Panc1 (cell line): ENCODE results near the gene ANKRD42. TPM values are rescaled to one million over a fixed set of nuclear protein-coding genes. Genes with fewer than 3 reads are reported as not detected.

Experiments used
- ATAC-seq: fragments of 200-7000 bp; cut with Tn5 transposase; 2 replicates; pipeline ENCODE4 v1.9.1; 2020; ENCODE audit warnings: mild to moderate bottlenecking, moderate library complexity
- BruUV-seq: library from RNA; stranded (reverse); fragments of 400-500 nt; replicated peaks from 2 replicates; lab custom pipeline; 2021; lab: Mats Ljungman, UMichigan
- CTCF ChIA-PET: fragments of 300-600 bp; sonication (Branson Sonifier 250); formaldehyde crosslinking; loops from one replicate; lab custom pipeline; 2022; ENCODE audit warnings: antibody characterized with exemption; lab: Charles Lee
- POLR2A ChIA-PET: fragments of 300-600 bp; sonication (Branson Sonifier 250); formaldehyde crosslinking; loops from one replicate; lab custom pipeline; 2022; ENCODE audit warnings: antibody characterized with exemption; lab: Charles Lee
- DNase-seq: peaks from one replicate; pipeline ENCODE4 v3.0.0-alpha.2; 2010; ENCODE audit warnings: low read depth, low spot score
- H3K27ac ChIP-seq: 2 replicates; pipeline ENCODE4 v1.5.1; 2011; ENCODE audit warnings: mild to moderate bottlenecking, low read length, inconsistent platforms
- H3K27me3 ChIP-seq: fragments of 200-500 bp; sonication (Bioruptor generic); 2 replicates; pipeline ENCODE4 v1.6.0; 2014; ENCODE audit warnings: low read length, inconsistent platforms; ENCODE audit not compliant: control insufficient read depth, insufficient read depth
- H3K36me3 ChIP-seq: fragments of 200-500 bp; sonication (Bioruptor generic); 2 replicates; pipeline ENCODE4 v1.5.1; 2014; ENCODE audit warnings: inconsistent platforms, mild to moderate bottlenecking, low read length, moderate library complexity; ENCODE audit not compliant: control insufficient read depth, insufficient read depth
- H3K4me1 ChIP-seq: 2 replicates; pipeline ENCODE4 v1.5.1; 2011; ENCODE audit warnings: inconsistent platforms, mild to moderate bottlenecking, low read length, moderate library complexity; ENCODE audit not compliant: control insufficient read depth, insufficient read depth
- H3K4me3 ChIP-seq, 2 experiments: 2 replicates each; pipeline ENCODE4 v1.5.1; 2011 to 2012; ENCODE audit warnings: low read depth in 2 of 2, low read length in 2 of 2, mild to moderate bottlenecking in 2 of 2, inconsistent platforms in 1 of 2, moderate library complexity in 1 of 2
- H3K9me3 ChIP-seq: fragments of 200-500 bp; sonication (Bioruptor generic); 2 replicates; pipeline ENCODE4 v1.5.1; 2014; ENCODE audit warnings: low read depth, mild to moderate bottlenecking, inconsistent platforms, low read length, moderate library complexity; ENCODE audit not compliant: control insufficient read depth, insufficient read depth
- CTCF ChIP-seq: fragments of 450-650 bp; IDR thresholded peaks from 2 replicates; pipeline ENCODE4 v1.5.1; 2017; ENCODE audit warnings: mild to moderate bottlenecking
- POLR2AphosphoS5 ChIP-seq: IDR thresholded peaks from 2 replicates; pipeline ENCODE4 v1.6.1; 2012; ENCODE audit warnings: mild to moderate bottlenecking, low read depth, low read length, moderate library complexity
- SIN3A ChIP-seq: IDR thresholded peaks from 2 replicates; pipeline ENCODE4 v1.6.1; 2012; ENCODE audit warnings: low read depth, mild to moderate bottlenecking, low read length, moderate library complexity, borderline replicate concordance; ENCODE audit not compliant: insufficient read depth
- TCF7L2 ChIP-seq: IDR thresholded peaks from 2 replicates; pipeline ENCODE4 v1.6.1; 2011; ENCODE audit warnings: mild to moderate bottlenecking, low read depth, low read length, inconsistent platforms
- in situ Hi-C: cut with HindIII; loops from 2 replicates; pipeline ENCODE4 v1.10.0; 2016; ENCODE audit warnings: low sequenced_read_pairs, low pct_unique_long_range_greater_than_20kb
- intact Hi-C: fragments of 100-400 bp; cut with micrococcal nuclease; formaldehyde crosslinking; loops from one replicate; pipeline ENCODE4 v1.10.0; 2022; ENCODE audit not compliant: unreplicated experiment
- total RNA-seq: library from RNA; stranded (reverse); gene quantifications from one replicate; pipeline ENCODE4 v1.2.1, GENCODE V29; 2021; ENCODE audit not compliant: unreplicated experiment
- TF ChIP-seq, protein P1 (sequence below), 2 experiments: IDR thresholded peaks; 2 replicates each; pipeline ENCODE4 v1.6.1; 2011 to 2012; ENCODE audit warnings: low read depth in 2 of 2, control low read depth in 1 of 2, low read length in 1 of 2, mild to moderate bottlenecking in 1 of 2, moderate library complexity in 1 of 2; ENCODE audit not compliant: insufficient read depth in 1 of 2

ANKRD42 gene
- total RNA-seq, 1 experiment from 2014 or later, result 14.8 TPM

- DNase-seq (no peak), ATAC-seq (no peak)
- no TSS peak for BruUV-seq
- Histone ChIP-seq H3K4me1 (peaks cover 4% of the 10 kb centered on the region; the same call in 1 of the 2 replicates), H3K4me3 (no peak overlapping the region), H3K27me3 (peaks cover 5% of the 10 kb centered on the region; the same call in 1 of the 2 replicates), H3K27ac (no peak overlapping the region), H3K36me3 (no peaks in the 10 kb centered on the region), H3K9me3 (no peaks in the 10 kb centered on the region)
- TF ChIP-seq, protein P1, sequence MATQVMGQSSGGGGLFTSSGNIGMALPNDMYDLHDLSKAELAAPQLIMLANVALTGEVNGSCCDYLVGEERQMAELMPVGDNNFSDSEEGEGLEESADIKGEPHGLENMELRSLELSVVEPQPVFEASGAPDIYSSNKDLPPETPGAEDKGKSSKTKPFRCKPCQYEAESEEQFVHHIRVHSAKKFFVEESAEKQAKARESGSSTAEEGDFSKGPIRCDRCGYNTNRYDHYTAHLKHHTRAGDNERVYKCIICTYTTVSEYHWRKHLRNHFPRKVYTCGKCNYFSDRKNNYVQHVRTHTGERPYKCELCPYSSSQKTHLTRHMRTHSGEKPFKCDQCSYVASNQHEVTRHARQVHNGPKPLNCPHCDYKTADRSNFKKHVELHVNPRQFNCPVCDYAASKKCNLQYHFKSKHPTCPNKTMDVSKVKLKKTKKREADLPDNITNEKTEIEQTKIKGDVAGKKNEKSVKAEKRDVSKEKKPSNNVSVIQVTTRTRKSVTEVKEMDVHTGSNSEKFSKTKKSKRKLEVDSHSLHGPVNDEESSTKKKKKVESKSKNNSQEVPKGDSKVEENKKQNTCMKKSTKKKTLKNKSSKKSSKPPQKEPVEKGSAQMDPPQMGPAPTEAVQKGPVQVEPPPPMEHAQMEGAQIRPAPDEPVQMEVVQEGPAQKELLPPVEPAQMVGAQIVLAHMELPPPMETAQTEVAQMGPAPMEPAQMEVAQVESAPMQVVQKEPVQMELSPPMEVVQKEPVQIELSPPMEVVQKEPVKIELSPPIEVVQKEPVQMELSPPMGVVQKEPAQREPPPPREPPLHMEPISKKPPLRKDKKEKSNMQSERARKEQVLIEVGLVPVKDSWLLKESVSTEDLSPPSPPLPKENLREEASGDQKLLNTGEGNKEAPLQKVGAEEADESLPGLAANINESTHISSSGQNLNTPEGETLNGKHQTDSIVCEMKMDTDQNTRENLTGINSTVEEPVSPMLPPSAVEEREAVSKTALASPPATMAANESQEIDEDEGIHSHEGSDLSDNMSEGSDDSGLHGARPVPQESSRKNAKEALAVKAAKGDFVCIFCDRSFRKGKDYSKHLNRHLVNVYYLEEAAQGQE (IDR thresholded peaks at IDR 0.05; ENCODE audit: insufficient read depth in 1 of 2, low read depth in 2 of 2, low read length in 1 of 2), result no peak
- TF ChIP-seq SIN3A (no peak), TCF7L2 (no peak), CTCF (no peak), POLR2AphosphoS5 (no peak)
- ChIA-PET POLR2A (no interaction called here), CTCF (no interaction called here)
- intact Hi-C loops (no loop called here), in situ Hi-C loops (no loop called here)
Observed at GRCh38 chr11:83221694-83222093, 28.2 kb downstream of the ANKRD42 start.

- CTCF ChIA-PET, result no interaction called here
- TF ChIP-seq SIN3A (no peak), CTCF (no peak), TCF7L2 (no peak), POLR2AphosphoS5 (no peak)
- TF ChIP-seq, protein P1 (IDR thresholded peaks at IDR 0.05; ENCODE audit: insufficient read depth in 1 of 2, low read depth in 2 of 2, low read length in 1 of 2), result no peak
- no peak for ATAC-seq
- H3K4me1 ChIP-seq, result peaks cover 4% of the 10 kb centered on the region; the same call in 1 of the 2 replicates
- H3K36me3 ChIP-seq, result no peaks in the 10 kb centered on the region
- POLR2A ChIA-PET, result no interaction called here
- DNase-seq, result no peak
- no peaks in the 10 kb centered on the region for H3K9me3 ChIP-seq
- in situ Hi-C loops, result no loop called here
- intact Hi-C loops, result no loop called here
- no peak overlapping the region for H3K4me3 ChIP-seq
- no peak overlapping the region for H3K27ac ChIP-seq
- no TSS peak for BruUV-seq
- H3K27me3 ChIP-seq, result peaks cover 5% of the 10 kb centered on the region; the same call in 1 of the 2 replicates
Observed at GRCh38 chr11:83222499-83222898, 29.0 kb downstream of the ANKRD42 start.
